Suppressor macrophage treated with lipopolysaccharide for 4 hours (primary cell): ENCODE results near the gene TPD52L1.
A peak's percentile ranks its signal among the peaks of the same experiment; 100 is the strongest.
"Not testable (repeated sequence)": the region's sequence is repeated elsewhere in the genome, so short reads cannot be mapped to it uniquely, and the experiment has no call there.

Experiments used
- DNase-seq: peaks from one replicate; pipeline ENCODE4 v3.0.0-alpha.2; 2020

The TPD52L1 gene, protein sequence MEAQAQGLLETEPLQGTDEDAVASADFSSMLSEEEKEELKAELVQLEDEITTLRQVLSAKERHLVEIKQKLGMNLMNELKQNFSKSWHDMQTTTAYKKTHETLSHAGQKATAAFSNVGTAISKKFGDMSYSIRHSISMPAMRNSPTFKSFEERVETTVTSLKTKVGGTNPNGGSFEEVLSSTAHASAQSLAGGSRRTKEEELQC

DNA sequence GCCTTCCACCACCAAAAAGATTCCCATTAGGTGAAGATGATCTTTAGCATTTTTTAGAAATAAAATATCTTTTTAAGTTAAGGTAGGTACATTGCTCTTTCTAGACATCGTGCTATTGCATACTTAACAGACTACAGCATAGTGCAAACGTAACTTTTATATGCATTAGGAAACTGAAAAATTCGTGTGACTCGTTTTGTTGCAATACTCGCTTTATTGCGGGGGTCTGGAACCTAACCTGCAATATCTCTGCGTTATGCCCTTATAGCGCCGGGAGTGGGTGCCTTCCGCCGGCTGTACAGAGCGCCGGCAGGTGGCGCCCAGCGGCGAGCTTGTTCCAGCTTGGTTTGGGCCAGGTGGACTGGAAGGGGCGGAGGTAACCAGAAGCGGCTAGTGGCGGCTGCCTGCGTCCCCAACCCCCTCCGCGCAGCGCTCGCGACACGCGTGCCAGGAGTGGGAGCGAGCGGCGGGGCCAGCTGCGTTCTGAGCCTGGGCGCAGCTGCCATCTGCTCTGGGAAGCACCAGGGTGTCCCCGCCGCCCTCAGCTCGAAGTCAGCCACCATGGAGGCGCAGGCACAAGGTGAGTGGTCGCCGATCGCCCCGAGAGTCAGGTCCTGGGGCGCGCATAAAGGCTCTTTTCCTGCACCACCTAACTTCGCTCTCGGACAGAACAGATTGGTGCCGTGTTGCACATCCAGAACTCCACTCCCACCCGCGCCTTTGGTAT, at the start of gene TPD52L1:
TSS of gene TPD52L1 (plus strand) at position 383 of the 727 bp plus-strand sequence. CDS start at position 562, 179 bp downstream.
- peak; percentile 53 for DNase-seq

DNA sequence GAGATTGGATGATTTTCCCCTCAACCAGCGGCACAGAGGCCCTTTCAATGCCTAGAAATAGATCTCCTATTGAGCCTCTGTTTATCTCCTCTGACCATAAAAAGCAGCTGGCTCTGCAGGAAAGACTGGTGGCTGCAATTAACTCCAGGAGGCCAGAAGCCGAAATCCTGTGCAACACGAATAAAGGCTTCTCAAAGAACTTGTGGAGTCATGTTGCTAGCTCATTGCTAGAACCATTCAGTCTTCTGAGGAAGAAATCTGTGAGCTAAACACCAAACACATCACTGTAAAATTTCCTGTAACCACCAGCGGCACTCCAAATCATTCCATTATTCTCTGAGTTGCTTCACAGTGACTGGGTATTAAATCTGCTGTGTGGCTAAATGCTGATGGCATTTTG, 49.1 kb upstream of the TPD52L1 start:
- DNase-seq, result no peak

DNA sequence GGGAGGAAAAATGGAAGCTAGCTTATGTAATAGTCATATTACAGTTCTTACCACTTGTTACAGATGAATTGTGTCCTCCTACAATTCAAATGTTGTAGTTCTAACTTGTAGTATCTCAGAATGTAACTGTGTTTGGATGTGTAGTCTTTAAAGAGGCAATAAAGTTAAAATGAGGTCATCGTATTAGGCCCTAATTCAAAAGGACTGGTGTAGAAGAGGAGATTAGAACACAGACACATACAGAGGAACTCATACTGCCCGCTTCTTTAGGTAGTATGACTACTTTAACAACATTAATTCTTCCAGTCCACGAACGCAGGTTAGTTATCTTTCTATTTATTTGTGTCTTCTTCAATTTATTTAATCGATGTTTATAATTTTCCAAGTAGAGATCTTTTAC, 46.5 kb upstream of the TPD52L1 start:
- no peak for DNase-seq

DNA sequence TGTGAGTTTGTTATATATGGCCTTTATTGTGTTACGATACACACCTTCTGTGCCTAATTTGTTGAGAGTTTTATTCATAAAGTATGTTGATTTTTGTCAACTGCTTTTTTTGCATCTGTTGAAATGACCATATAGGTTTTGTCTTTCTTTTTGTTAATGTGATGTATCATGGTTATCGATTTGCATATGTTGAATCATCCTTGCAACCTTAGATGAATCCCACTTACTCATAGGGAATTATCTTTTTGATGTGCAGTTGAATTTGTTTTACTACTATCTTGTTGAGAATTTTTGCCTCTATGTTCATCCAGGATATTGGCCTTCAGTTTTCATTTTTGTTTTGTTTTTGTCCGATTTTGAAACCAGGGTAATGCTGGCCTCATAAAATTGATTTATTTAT, 45.7 kb upstream of the TPD52L1 start:
- DNase-seq, result no peak

DNA sequence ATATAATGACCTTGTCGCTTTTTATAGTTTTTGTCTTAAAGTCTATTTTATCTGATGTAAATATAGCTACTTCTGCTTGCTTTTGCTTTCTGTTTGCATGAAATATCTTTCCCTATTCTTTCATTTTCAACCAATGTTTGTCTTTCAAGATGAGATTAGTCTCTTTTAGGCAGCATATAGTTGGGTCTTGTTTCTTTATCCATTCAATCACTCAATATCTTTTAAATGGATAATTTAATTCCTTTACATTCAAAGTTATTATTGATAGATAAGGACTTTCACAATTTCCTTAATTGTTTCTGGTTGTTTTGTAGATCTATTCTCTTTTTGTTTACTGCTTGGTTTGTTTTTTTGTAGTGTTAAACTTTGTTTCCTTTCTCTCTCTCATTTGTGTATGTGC, 43.5 kb upstream of the TPD52L1 start:
- no peak for DNase-seq

DNA sequence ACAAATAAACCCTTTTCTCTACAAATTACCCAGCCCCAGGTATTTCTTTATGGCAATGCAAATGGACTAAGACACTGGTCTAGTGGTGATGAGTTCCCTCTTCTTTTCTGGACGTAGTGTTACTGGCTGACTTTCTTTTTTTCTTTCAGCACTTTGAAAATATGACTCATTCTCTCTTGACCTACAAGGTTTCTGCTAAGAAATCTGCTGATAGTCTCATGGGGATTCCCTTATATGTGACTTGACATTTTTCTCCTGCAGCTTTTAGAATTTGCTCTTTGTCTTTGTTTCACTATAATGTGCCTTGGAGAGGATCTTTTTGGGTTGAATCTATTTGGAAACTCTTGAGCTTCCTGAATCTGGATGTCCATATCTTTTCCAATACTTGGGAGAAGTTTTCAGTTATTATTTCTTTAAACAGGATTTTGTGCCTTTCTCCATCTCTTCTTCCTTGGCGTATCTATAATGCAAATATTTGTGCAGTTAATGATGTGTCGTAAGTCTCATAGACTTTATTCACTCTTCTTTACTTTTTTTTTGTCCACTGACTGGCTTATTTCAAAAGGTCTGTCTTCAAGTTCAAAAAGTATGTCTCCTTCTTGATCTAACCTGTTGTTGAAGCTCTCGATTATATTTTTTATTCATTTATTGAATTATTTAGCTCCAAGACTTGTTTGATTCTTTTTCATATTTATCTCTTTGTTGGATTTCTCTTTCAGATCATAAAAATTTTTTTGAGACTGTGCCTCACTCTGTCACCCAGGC, 42.2 kb upstream of the TPD52L1 start:
- no peak for DNase-seq

DNA sequence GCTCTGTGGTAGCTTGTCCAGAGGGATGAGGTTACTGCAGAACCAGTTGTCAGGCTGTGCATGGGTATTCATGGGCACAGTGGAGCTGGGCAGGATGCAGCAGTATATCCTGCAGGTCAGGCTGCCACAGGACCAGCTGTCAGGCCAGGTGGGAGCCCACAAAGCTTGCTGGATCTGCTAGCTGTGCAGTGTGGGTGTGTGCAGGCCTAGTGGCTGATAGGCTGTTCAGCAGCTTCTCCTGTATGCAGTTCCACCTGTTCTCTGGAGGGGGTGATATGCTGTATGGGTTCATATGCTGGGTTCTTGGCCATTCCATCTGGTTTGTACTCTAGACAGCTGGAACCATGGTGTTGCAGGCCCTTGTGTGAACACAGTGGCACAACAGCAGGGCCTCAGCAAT, 40.6 kb upstream of the TPD52L1 start:
- no peak for DNase-seq

DNA sequence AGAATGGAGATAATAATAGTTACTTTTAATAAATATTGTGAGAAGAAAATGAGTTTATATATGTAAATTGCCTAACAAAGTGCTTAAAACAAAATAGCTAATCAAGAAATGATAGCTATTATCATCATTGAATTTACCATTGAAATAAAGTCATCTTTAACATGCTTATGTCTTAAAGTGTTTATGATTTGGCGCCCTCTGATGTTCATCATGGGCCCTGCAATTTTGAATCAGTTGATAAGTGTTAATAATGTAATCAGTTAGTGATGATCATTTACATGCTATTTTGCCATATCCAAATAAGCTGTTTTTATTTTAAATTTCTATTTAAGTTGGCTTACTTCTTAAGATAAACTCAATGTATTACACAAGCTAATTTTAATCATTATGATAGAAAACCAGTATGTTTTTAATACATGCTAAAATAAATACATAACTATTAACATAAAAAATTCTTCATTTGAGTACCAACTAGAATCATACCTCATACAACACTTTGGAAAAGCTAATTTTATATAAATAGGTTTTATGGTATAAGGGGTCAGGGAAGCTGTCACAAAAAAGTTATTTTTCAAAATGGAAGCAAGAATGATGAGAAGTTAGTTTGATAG, 39.2 kb upstream of the TPD52L1 start:
- DNase-seq, result peak; percentile 77

DNA sequence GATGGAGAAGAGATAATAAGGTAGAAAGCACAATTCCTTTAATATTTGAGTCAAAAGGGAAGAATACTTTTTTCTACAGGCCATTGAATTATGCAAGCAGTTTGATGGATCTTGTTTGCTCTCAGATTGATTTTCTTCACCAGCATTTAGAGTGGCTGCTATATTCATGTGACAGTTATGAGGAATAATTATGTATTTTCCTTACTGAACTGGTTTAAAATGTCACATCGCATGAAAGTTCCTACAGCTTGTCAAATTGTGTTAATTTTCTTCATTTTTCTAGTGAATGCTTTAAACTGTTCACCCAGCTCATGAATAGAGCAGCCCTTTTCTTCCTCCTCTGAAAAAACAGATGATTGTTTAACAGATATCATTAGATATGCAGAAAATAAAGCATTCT, 37.4 kb upstream of the TPD52L1 start:
- DNase-seq, result no peak

DNA sequence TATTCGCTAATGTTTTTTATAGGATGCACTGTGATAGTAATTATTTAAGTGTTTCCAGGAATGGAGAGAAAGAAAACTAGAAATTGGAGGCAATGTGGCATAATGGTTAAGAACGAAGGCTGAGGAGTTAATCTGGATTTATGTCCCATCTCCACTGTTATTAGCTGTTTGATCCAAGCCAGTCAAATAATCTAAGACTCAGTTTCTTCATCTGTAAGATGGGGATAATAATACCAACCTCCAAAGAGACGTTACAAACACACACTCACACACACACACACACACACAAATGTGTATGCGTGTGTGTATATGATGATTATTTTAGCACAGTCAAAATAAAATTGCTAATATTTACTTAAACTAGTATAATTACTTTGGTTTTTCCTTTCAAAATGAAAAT, 36.9 kb upstream of the TPD52L1 start:
- no peak for DNase-seq

DNA sequence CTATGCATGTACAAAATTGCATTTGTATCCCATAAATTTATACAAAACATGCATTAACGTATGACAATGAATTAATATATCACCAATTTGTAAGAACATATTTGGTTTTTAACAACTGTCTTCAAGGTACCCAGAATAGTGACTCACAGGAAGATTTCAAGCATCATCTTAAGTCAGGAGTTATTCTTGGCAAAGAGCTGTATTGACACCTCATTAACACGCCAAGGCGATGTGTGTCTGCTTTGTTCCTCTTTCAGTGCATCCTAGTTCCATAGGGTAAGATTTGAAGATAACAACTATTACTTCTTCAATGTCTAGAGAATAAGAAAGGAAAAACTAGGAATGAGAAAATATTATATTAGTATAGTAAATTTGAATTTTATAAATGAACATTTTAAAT, 35.8 kb upstream of the TPD52L1 start:
- no peak for DNase-seq

DNA sequence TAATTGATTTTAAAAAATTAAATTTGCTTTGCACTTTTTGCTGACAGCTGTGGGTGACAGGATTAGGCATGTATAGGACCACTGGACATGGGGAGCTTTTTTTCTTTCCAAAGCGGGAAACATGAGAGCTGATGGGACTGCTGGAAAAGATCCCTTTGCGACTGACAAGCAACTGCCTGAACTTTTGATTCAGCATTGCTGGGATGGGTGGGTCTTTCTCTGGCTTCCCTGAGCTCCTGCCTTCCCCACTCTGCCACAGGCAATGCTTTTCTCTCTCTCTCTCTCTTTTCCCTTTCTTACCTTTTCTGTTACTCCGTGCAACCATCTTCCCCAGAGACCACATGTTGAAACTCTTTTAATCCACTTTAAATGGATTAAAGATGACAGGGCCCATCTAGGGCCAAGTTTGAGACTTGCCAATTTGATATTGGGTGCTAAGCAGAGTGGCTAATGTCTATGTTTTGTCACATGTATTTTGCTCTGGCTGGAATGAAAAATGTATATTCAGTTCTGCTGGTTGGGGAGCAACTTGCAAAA, 33.5 kb upstream of the TPD52L1 start:
- DNase-seq, result no peak

DNA sequence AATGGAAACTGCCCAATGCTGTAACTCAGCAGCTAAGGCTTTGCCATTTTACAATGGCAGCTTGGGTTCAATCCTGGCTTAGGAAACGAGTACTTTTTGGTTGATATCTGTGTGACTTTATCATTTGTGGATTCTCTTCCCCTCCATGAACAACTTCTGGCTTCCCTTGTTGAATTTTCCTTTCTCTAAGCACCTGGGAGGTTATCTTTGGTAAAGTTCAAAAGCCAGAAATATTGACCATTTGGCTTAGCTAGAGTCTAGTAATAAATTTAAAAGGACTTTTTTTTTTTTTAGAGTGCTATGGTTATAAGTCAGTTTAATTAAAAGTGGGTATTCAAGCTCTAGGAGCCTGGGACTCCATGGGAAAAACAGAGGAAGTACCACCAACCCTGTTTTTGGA, 31.7 kb upstream of the TPD52L1 start:
- DNase-seq, result no peak

DNA sequence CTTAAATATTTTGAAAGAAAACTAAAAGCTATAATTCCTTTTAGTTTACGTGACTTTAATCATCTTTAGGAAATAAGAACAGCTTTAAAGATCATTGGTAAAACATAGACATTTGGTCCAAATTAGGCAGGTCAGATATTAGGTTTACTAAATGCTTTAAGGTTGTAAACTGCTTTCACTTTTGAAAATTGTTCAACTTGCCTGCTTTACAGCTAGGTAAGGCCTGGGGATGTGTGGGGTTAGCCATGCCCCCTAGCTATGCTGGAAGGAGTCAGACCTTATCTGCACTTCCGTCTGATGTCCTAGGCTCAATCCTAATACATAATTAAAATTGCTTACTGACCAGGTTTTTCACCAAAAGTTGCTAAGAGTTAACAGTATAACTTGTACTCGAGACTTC, 30.5 kb upstream of the TPD52L1 start:
- no peak for DNase-seq

DNA sequence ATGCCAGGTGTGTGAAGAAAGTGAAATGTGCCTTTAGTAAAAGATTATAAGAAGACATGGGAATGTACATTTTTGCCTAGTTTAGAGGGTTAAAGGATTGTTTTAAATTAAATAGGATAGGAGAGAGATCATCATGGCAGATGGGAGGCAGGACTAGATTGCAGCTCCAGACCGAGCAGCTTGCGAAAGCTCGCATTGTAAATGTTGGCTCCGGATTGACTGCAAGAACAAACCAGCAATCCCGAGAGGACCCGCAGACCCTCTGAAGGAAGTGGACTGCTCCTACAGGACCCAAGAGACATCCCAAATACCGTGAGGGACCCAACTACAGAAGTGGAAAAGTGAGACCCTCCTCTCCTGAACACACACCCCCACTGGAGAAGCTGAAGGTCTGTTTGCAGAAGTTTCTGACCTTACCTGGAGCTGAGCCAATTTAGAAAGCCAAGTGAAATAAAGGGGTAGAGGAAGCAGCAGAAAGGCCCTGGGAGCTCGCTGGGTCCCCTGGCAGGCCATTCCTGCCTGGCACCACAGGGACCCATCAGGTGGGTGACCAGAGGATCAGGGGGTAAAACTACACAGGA, 30.0 kb upstream of the TPD52L1 start:
- DNase-seq, result no peak

DNA sequence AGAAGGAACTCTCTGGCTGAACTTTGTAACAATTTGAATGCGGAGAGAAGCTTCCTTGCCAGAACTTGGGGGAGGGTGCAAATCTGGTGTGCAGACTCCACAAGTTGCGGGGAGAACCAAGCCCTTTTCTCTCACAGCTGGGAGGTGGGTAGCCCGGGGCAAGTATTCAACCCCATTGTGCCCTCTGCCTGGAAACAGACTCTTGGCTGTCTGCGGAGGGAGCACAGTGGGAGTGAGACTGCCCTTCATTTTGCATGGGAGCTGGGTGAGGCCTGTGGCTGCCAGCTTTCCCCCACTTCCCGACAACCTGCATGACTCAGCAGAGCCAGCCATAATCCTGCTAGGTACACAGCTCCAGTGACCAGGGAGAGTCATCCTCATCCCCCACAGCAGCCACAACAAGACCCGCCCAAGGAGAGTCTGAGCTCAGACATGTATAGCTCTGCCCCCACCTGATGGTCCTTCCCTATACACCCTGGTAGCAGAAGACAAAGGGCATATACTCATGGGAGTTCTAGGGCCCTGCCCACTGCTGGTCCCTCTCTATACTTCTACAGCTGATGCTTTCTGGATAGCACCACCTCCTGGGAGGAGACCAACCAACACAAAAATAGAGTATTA, 29.4 kb upstream of the TPD52L1 start:
- no peak for DNase-seq

DNA sequence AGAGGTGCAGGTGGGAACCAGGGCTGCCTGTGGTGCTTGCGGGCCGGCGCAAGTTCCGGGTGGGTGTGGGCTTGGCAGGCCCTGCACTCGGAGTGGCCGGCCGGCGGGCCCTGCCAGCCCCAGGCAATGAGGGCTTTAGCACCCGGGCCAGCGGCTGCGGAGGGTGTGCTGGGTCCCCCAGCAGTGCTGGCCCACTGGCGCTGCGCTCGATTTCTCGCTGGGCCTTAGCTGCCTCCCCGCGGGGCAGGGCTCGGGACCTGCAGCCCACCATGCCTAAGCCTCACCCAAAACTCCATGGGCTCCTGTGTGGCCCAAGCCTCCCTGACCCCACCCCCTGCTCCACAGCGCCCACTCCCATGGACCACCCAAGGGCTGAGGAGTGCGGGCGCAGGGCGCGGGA, 27.7 kb upstream of the TPD52L1 start:
- DNase-seq, result not testable (repeated sequence)

DNA sequence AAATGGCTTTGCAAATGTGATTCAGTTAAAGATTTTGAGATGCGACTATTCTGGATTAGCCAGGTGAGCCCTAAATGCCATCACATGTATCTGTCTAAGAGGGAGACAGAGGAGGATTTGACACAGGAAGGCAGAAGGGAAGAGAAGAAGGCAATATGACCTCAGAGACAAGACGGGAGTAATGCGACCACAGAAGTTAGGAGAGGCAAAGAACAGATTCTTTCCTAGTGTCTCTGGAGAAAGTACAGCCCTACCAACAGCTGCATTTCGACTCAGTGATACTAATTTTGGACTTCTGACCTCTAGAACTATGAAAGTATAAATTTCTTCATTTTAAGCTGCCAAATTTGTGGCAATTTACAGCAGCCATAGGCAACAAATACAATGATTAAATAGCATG, 24.2 kb upstream of the TPD52L1 start:
- DNase-seq, result no peak

DNA sequence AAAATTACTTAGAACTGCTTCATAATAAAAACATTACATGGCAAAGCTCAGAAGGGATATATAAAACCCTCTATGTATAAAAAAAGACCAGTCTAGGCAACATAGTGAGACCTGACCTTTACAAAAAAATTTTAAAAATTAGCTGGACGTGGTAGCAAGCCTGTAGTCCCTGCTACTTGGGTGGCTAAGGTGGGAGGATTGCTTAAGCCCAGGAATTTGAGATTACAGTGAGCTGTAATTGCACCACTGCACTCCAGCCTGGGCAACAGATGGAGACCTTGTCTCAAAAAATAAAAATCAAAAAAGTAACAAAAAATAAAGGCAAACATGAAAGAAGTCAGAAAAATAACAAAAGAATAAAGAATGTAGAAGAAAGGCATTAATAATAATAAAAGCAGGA, 21.5 kb upstream of the TPD52L1 start:
- DNase-seq, result no peak

DNA sequence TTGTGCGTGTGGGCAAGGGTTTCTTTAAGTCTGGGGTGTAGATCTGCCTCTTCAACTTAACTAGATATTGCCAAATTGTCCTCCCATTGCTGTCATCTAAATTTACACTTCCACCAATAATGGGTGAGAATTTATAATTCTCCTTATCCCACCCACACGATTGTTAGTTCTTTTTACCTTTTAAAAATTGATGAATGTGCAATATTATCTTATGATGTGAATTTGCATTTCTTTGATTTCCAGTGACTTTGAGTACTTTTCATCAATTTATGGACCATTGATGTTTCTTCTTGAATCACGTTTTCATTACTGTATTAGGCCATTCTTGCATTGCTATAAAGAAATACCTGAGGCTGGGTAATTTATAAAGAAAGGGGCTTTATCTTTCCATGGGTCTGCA, 17.2 kb upstream of the TPD52L1 start:
- no peak for DNase-seq

DNA sequence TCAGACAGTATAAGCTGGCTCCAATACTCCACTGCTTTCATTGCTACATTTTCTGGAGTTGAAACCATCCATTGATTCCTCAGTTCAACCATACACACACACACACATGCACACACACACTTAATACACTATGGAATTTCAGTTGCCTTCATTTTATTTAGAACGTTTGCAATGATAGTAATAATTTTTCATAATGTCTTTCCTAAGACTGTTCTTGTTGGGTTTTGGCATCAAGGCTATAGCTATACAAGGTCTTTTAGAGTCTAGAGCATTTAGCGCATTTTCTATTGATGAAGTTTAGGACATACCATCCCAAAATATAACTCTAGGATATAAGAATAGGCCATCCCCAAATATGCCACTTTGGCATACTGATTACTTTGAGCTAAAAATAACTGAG, 15.5 kb upstream of the TPD52L1 start:
- no peak for DNase-seq

DNA sequence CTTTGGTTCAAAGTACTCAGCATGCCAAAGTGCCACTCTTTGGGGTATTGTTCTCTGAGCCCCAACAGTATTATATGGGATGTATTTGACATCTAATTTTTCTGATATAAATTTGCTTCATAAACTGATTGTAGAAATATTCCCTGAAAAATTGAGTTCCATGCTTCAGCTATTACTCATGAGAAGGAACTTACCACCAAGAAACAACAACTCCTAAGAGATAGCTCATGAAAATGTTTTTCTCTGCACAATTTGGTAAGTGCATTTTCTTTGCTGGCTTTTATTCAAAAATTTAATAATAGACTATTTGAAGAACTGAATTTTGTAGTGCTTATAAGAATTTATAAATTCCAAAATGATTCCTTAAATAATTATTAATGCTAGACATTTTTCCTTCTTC, 12.8 kb upstream of the TPD52L1 start:
- DNase-seq, result no peak

DNA sequence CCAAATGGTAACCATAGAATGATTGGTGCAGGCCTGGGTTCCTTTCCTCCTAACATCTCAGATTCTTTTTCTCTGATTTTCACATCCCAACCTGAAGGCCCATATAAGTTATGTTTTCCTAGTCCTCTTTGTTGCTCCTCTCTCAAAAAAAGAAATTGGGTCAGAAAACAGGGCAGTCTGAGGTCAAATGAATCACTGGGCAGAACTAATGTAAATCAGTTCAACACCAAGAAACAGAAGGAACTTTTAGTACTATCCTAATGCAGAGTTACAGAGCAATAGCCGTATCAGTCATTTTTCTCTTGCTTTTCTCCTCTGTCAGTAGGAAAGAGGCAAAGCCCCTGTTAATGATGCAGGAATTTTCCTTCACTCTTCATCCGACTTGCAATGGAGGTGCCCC, 11.0 kb upstream of the TPD52L1 start:
- DNase-seq, result no peak
